SU-DHL-6 (cell line): Measurements from ENCODE around the gene MRC1.

Source experiments
- H2AFZ ChIP-seq: fragments of 200-600 bp; sonication (generic); 2 replicates; pipeline ENCODE4 v1.6.1; 2014; ENCODE audit warnings: low read depth, mild to moderate bottlenecking, moderate library complexity, mixed read lengths, antibody characterized with exemption, low read length; ENCODE audit not compliant: severe bottlenecking
- H3F3A ChIP-seq: fragments of 200-600 bp; shearing (Covaris generic); 2 replicates; pipeline ENCODE4 v1.6.0; 2016; ENCODE audit warnings: antibody characterized with exemption, mild to moderate bottlenecking; ENCODE audit not compliant: insufficient read depth
- H3K27ac ChIP-seq: fragments of 200-600 bp; sonication (generic); 2 replicates; pipeline ENCODE4 v1.5.1; 2016; ENCODE audit warnings: low read depth, mild to moderate bottlenecking, low read length, moderate library complexity, mixed read lengths
- H3K27me3 ChIP-seq: fragments of 200-600 bp; sonication (generic), shearing (Covaris generic); 2 replicates; pipeline ENCODE4 v1.6.0; 2014; ENCODE audit warnings: mild to moderate bottlenecking, low read length
- H3K36me3 ChIP-seq: fragments of 200-600 bp; sonication (generic); 2 replicates; pipeline ENCODE4 v1.6.1; 2014; ENCODE audit warnings: mild to moderate bottlenecking, low read length, mixed read lengths
- H3K4me2 ChIP-seq: fragments of 300-600, 200-600 bp; shearing (Covaris generic), sonication (generic); 2 replicates; pipeline ENCODE4 v1.6.0; 2014; ENCODE audit warnings: low read length, low read depth, mild to moderate bottlenecking; ENCODE audit not compliant: poor library complexity, severe bottlenecking
- H3K4me3 ChIP-seq: fragments of 200-600 bp; sonication (generic); 2 replicates; pipeline ENCODE4 v1.5.1; 2014; ENCODE audit warnings: antibody characterized with exemption, low read length, mild to moderate bottlenecking, mixed read lengths; ENCODE audit not compliant: insufficient read depth, poor library complexity, severe bottlenecking
- H3K79me2 ChIP-seq: fragments of 200-600 bp; sonication (generic); 2 replicates; pipeline ENCODE4 v1.6.1; 2014; ENCODE audit warnings: mild to moderate bottlenecking, low read length, moderate library complexity; ENCODE audit not compliant: insufficient read depth
- H3K9ac ChIP-seq: fragments of 200-600 bp; sonication (generic); 2 replicates; pipeline ENCODE4 v1.7.0; 2014; ENCODE audit warnings: mild to moderate bottlenecking, low read length
- H3K9me2 ChIP-seq: fragments of 200-600 bp; sonication (generic); replicated peaks from 2 replicates; pipeline ENCODE4 v1.6.1; 2014; ENCODE audit warnings: low read length; ENCODE audit not compliant: insufficient read depth
- H3K9me3 ChIP-seq: fragments of 200-600 bp; sonication (generic); 2 replicates; pipeline ENCODE4 v1.6.1; 2014; ENCODE audit warnings: low read length, mixed read lengths; ENCODE audit not compliant: insufficient read depth
- H4K20me1 ChIP-seq: fragments of 200-600 bp; sonication (generic); 2 replicates; pipeline ENCODE4 v1.6.1; 2014; ENCODE audit warnings: low read depth, mild to moderate bottlenecking, antibody characterized with exemption, low read length, moderate library complexity, mixed read lengths
- CTCF ChIP-seq: fragments of 200-600 bp; sonication (generic); IDR thresholded peaks from one replicate; pipeline ENCODE4 v1.5.1; 2017; ENCODE audit warnings: antibody characterized with exemption, mild to moderate bottlenecking, low read length, moderate library complexity; ENCODE audit not compliant: insufficient read depth, poor library complexity, severe bottlenecking
- EZH2phosphoT487 ChIP-seq: fragments of 200-600 bp; sonication (generic), shearing (Covaris generic); conservative IDR thresholded peaks from 2 replicates; pipeline ENCODE4 v1.6.1; 2018; ENCODE audit warnings: mild to moderate bottlenecking, antibody characterized with exemption, low read length, moderate library complexity, mixed read lengths

MRC1 gene

GRCh38 chr10:17842641-17843040 lies 33.5 kb downstream of the MRC1 start:
- no peaks in the 10 kb centered on the region for H3K27me3 ChIP-seq
- H3K9me3 ChIP-seq = no peaks in the 10 kb centered on the region
- no peak overlapping the region for H3K9ac ChIP-seq
- no peak for TF ChIP-seq CTCF
- TF ChIP-seq EZH2phosphoT487 = no peak
- H3K4me2 ChIP-seq = no peak overlapping the region
- H3K9me2 ChIP-seq = no peaks in the 10 kb centered on the region
- no peak overlapping the region for H2AFZ ChIP-seq
- no peak overlapping the region for H3K27ac ChIP-seq
- no peaks in the 10 kb centered on the region for H3K79me2 ChIP-seq
- no peaks in the 10 kb centered on the region for H3F3A ChIP-seq
- H3K4me3 ChIP-seq = no peak overlapping the region
- H4K20me1 ChIP-seq = no peaks in the 10 kb centered on the region
- H3K36me3 ChIP-seq = no peaks in the 10 kb centered on the region

- no peaks in the 10 kb centered on the region for H3K36me3 ChIP-seq
- no peak overlapping the region for H3K9ac ChIP-seq
- H3F3A ChIP-seq = no peaks in the 10 kb centered on the region
- H3K4me2 ChIP-seq = no peak overlapping the region
- H3K27me3 ChIP-seq = no peaks in the 10 kb centered on the region
- no peak overlapping the region for H2AFZ ChIP-seq
- no peaks in the 10 kb centered on the region for H3K79me2 ChIP-seq
- no peak overlapping the region for H3K27ac ChIP-seq
- H3K9me3 ChIP-seq = no peaks in the 10 kb centered on the region
- no peaks in the 10 kb centered on the region for H3K9me2 ChIP-seq
- H3K4me3 ChIP-seq = no peak overlapping the region
- TF ChIP-seq CTCF (no peak), EZH2phosphoT487 (no peak)
- H4K20me1 ChIP-seq = no peaks in the 10 kb centered on the region
Measured at GRCh38 chr10:17847585-17848296, 38.6 kb downstream of the MRC1 start.

GRCh38 chr10:17848646-17849045 lies 39.5 kb downstream of the MRC1 start:
- Histone ChIP-seq H4K20me1 (no peaks in the 10 kb centered on the region), H3K27ac (no peak overlapping the region)
- TF ChIP-seq EZH2phosphoT487 (no peak), CTCF (no peak)

More at GRCh38 chr10:17848646-17849045, 39.5 kb downstream of the MRC1 start:
- Histone ChIP-seq H2AFZ (no peak overlapping the region), H3F3A (no peaks in the 10 kb centered on the region), H3K9ac (no peak overlapping the region), H3K27me3 (no peaks in the 10 kb centered on the region), H3K4me3 (no peak overlapping the region), H3K9me3 (no peaks in the 10 kb centered on the region), H3K9me2 (no peaks in the 10 kb centered on the region), H3K36me3 (no peaks in the 10 kb centered on the region), H3K4me2 (no peak overlapping the region), H3K79me2 (no peaks in the 10 kb centered on the region)
